ENCODE measurements around the gene SH3RF2.
"Not testable (repeated sequence)": the region's sequence is repeated elsewhere in the genome, so short reads cannot be mapped to it uniquely, and the experiment has no call there.

Gene SH3RF2

GRCh38 chr5:146010447-146010846, 74.1 kb downstream of the SH3RF2 start:
- DNase-seq: not testable (repeated sequence)

- no peak for DNase-seq
Observed at GRCh38 chr5:146013761-146014160, 77.4 kb downstream of the SH3RF2 start.

- no peak for DNase-seq
Observed at GRCh38 chr5:146015001-146015400, 78.6 kb downstream of the SH3RF2 start.

GRCh38 chr5:146016764-146017484, 80.5 kb downstream of the SH3RF2 start:
- no peak for DNase-seq

- DNase-seq: no peak
Observed at GRCh38 chr5:146018514-146019375, 82.4 kb downstream of the SH3RF2 start.

GRCh38 chr5:146020100-146020499, 83.7 kb downstream of the SH3RF2 start:
- no peak for DNase-seq

GRCh38 chr5:146024034-146024433, 87.7 kb downstream of the SH3RF2 start:
- DNase-seq: no peak

GRCh38 chr5:146025114-146025680, 88.8 kb downstream of the SH3RF2 start:
- DNase-seq: no peak

GRCh38 chr5:146025681-146026080, 89.3 kb downstream of the SH3RF2 start:
- no peak for DNase-seq

- no peak for DNase-seq
Observed at GRCh38 chr5:146026307-146027010, 90.1 kb downstream of the SH3RF2 start.

- no peak for DNase-seq
Observed at GRCh38 chr5:146027751-146028150, 91.4 kb downstream of the SH3RF2 start.

GRCh38 chr5:146032911-146033310, 96.5 kb downstream of the SH3RF2 start:
- DNase-seq: no peak

GRCh38 chr5:146034127-146034526, 97.7 kb downstream of the SH3RF2 start:
- DNase-seq: no peak

GRCh38 chr5:146034605-146035004, 98.2 kb downstream of the SH3RF2 start:
- DNase-seq: no peak

- no peak for DNase-seq
Observed at GRCh38 chr5:146039420-146039819, 103.0 kb downstream of the SH3RF2 start.

GRCh38 chr5:146040527-146040926, 104.1 kb downstream of the SH3RF2 start:
- no peak for DNase-seq

- DNase-seq: no peak
Observed at GRCh38 chr5:146041180-146041789, 104.9 kb downstream of the SH3RF2 start.

- no peak for DNase-seq
Observed at GRCh38 chr5:146042628-146043279, 106.4 kb downstream of the SH3RF2 start.

GRCh38 chr5:146043722-146044121, 107.3 kb downstream of the SH3RF2 start:
- DNase-seq: no peak

GRCh38 chr5:146047396-146047795, 111.0 kb downstream of the SH3RF2 start:
- no peak for DNase-seq

GRCh38 chr5:146048994-146049703, 112.8 kb downstream of the SH3RF2 start:
- peak; percentile 62 for DNase-seq

- no peak for DNase-seq
Observed at GRCh38 chr5:146049704-146050026, 113.3 kb downstream of the SH3RF2 start.

Data from NCI-H748 treated with DMSO at 0.1 percent for 48 hours (cell line).